Muscle of leg (tissue), 11 donors: ENCODE measurements around the gene GALNT18. TPM values are rescaled to one million over a fixed set of nuclear protein-coding genes. Genes with fewer than 3 reads are reported as not detected.

ENCODE experiments used
- DNase-seq: peaks from one replicate; pipeline ENCODE4 v3.0.0; 2013
- H3K27ac ChIP-seq: one replicate; pipeline ENCODE4 v1.5.1; 2013; ENCODE audit warnings: mild to moderate bottlenecking, low read length, control low read depth
- H3K27me3 ChIP-seq: one replicate; pipeline ENCODE4 v1.6.1; 2013; ENCODE audit warnings: low read length; ENCODE audit not compliant: control insufficient read depth, insufficient read depth
- H3K36me3 ChIP-seq: one replicate; pipeline ENCODE4 v1.6.1; 2013; ENCODE audit warnings: low read length; ENCODE audit not compliant: control insufficient read depth, insufficient read depth
- H3K4me1 ChIP-seq: one replicate; pipeline ENCODE4 v1.6.1; 2013; ENCODE audit warnings: low read length; ENCODE audit not compliant: control insufficient read depth, insufficient read depth
- H3K4me3 ChIP-seq: one replicate; pipeline ENCODE4 v1.5.1; 2013; ENCODE audit warnings: low read length, control low read depth
- H3K9me3 ChIP-seq: replicated peaks from 2 replicates; pipeline ENCODE4 v1.6.1; 2013; ENCODE audit warnings: low read depth, low read length; ENCODE audit not compliant: control insufficient read depth
- WGBS: methylation state at CpG from one replicate; pipeline ENCODE4 v1.1.5; 2013; ENCODE audit warnings: missing lambda C conversion rate; ENCODE audit not compliant: insufficient coverage; 5-methylcytosine and 5-hydroxymethylcytosine counted together
- polyA plus RNA-seq, 8 donors: library from polyadenylated mRNA; unstranded; fragments of 120-200 nt; gene quantifications; one replicate each; pipeline versions ENCODE4 v1.2.1 to v1.2.3, GENCODE V29; 2013; ENCODE audit warnings: inconsistent platforms in 1 of 8, low replicate concordance in 1 of 8; ENCODE audit not compliant: insufficient read length in 8 of 8, insufficient read depth in 1 of 8
- total RNA-seq: library from RNA; stranded (reverse); fragments of 120-200 nt; gene quantifications from one replicate; pipeline ENCODE4 v1.2.4, GENCODE V29; 2013

GALNT18 gene
- total and polyA plus RNA-seq, 9 donors, result 7.7 to 17.7 (median 11.6) TPM

GRCh38 chr11:11505190-11505589, 116.6 kb downstream of the GALNT18 start:
- Histone ChIP-seq H3K4me3 (no peak overlapping the region), H3K27ac (no peak overlapping the region), H3K27me3 (no peaks in the 10 kb centered on the region), H3K9me3 (no peaks in the 10 kb centered on the region), H3K36me3 (no peaks in the 10 kb centered on the region), H3K4me1 (peaks cover 18% of the 10 kb centered on the region)
- DNase-seq, result no peak

GRCh38 chr11:11504071-11504470, 117.7 kb downstream of the GALNT18 start:
- no peak for DNase-seq

GRCh38 chr11:11502263-11502861, 119.4 kb downstream of the GALNT18 start:
- Histone ChIP-seq H3K27me3 (no peaks in the 10 kb centered on the region), H3K4me3 (no peak overlapping the region), H3K9me3 (no peaks in the 10 kb centered on the region), H3K27ac (peak overlapping the region; percentile 76), H3K4me1 (peaks cover 18% of the 10 kb centered on the region), H3K36me3 (no peaks in the 10 kb centered on the region)
- WGBS, result 12% methylated on average over 5 of the region's 9 CpGs
- peak; percentile 93 for DNase-seq

More at GRCh38 chr11:11504071-11504470, 117.7 kb downstream of the GALNT18 start:
- Histone ChIP-seq H3K9me3 (no peaks in the 10 kb centered on the region), H3K4me1 (peaks cover 18% of the 10 kb centered on the region), H3K4me3 (no peak overlapping the region), H3K36me3 (no peaks in the 10 kb centered on the region), H3K27ac (no peak overlapping the region), H3K27me3 (no peaks in the 10 kb centered on the region)

GRCh38 chr11:11501546-11502262, 120.1 kb downstream of the GALNT18 start:
- H3K4me3 ChIP-seq, result no peak overlapping the region
- H3K36me3 ChIP-seq, result no peaks in the 10 kb centered on the region
- H3K9me3 ChIP-seq, result no peaks in the 10 kb centered on the region
- H3K27me3 ChIP-seq, result no peaks in the 10 kb centered on the region
- DNase-seq, result peak; percentile 56
- WGBS, result 23% methylated on average over 4 of the region's 9 CpGs
- H3K27ac ChIP-seq, result peak overlapping the region; percentile 76
- H3K4me1 ChIP-seq, result peaks cover 18% of the 10 kb centered on the region

GRCh38 chr11:11500744-11501487, 120.9 kb downstream of the GALNT18 start:
- H3K4me1 ChIP-seq, result peaks cover 18% of the 10 kb centered on the region

GRCh38 chr11:11499300-11499699, 122.5 kb downstream of the GALNT18 start:
- no peaks in the 10 kb centered on the region for H3K27me3 ChIP-seq
- no peak for DNase-seq
- H3K4me1 ChIP-seq, result peaks cover 18% of the 10 kb centered on the region
- no peaks in the 10 kb centered on the region for H3K36me3 ChIP-seq
- 70% methylated on average over 1 of the region's 2 CpGs for WGBS
- H3K9me3 ChIP-seq, result no peaks in the 10 kb centered on the region
- H3K4me3 ChIP-seq, result no peak overlapping the region
- H3K27ac ChIP-seq, result no peak overlapping the region

More at GRCh38 chr11:11500744-11501487, 120.9 kb downstream of the GALNT18 start:
- Histone ChIP-seq H3K27me3 (no peaks in the 10 kb centered on the region), H3K4me3 (no peak overlapping the region), H3K9me3 (no peaks in the 10 kb centered on the region), H3K36me3 (no peaks in the 10 kb centered on the region), H3K27ac (no peak overlapping the region)
- whole genome bisulfite sequencing, result 79% methylated on average over 6 of the region's 9 CpGs
- DNase-seq, result peak; percentile 22

GRCh38 chr11:11498195-11498594, 123.6 kb downstream of the GALNT18 start:
- no peak for DNase-seq
- no CpG with 5 or more reads among the region's 3 CpGs for WGBS
- H3K27me3 ChIP-seq, result no peaks in the 10 kb centered on the region
- no peak overlapping the region for H3K27ac ChIP-seq
- H3K4me3 ChIP-seq, result no peak overlapping the region
- no peaks in the 10 kb centered on the region for H3K36me3 ChIP-seq
- H3K4me1 ChIP-seq, result peaks cover 18% of the 10 kb centered on the region
- H3K9me3 ChIP-seq, result no peaks in the 10 kb centered on the region

GRCh38 chr11:11496879-11497278, 124.9 kb downstream of the GALNT18 start:
- 95% methylated on average over 2 of the region's 2 CpGs for WGBS
- Histone ChIP-seq H3K27me3 (no peaks in the 10 kb centered on the region), H3K36me3 (no peaks in the 10 kb centered on the region), H3K4me3 (no peak overlapping the region), H3K9me3 (no peaks in the 10 kb centered on the region), H3K27ac (no peak overlapping the region), H3K4me1 (peaks cover 7% of the 10 kb centered on the region)
- DNase-seq, result no peak

- 100% methylated on average over 1 of the region's 2 CpGs for WGBS
- DNase-seq, result no peak
- Histone ChIP-seq H3K4me3 (no peak overlapping the region), H3K36me3 (no peaks in the 10 kb centered on the region), H3K4me1 (peaks cover 2% of the 10 kb centered on the region), H3K9me3 (no peaks in the 10 kb centered on the region), H3K27ac (no peak overlapping the region), H3K27me3 (no peaks in the 10 kb centered on the region)
Measured at GRCh38 chr11:11494348-11494747, 127.5 kb downstream of the GALNT18 start.

GRCh38 chr11:11493698-11494097, 128.1 kb downstream of the GALNT18 start:
- no peaks in the 10 kb centered on the region for H3K9me3 ChIP-seq
- no peak overlapping the region for H3K4me3 ChIP-seq
- no peaks in the 10 kb centered on the region for H3K36me3 ChIP-seq
- no peak overlapping the region for H3K27ac ChIP-seq
- H3K27me3 ChIP-seq, result no peaks in the 10 kb centered on the region
- 90% methylated on average over 2 of the region's 6 CpGs for WGBS
- no peak for DNase-seq
- H3K4me1 ChIP-seq, result peaks cover 2% of the 10 kb centered on the region
